ENCODE measurements around the gene SLITRK2.

SLITRK2 gene

DNA sequence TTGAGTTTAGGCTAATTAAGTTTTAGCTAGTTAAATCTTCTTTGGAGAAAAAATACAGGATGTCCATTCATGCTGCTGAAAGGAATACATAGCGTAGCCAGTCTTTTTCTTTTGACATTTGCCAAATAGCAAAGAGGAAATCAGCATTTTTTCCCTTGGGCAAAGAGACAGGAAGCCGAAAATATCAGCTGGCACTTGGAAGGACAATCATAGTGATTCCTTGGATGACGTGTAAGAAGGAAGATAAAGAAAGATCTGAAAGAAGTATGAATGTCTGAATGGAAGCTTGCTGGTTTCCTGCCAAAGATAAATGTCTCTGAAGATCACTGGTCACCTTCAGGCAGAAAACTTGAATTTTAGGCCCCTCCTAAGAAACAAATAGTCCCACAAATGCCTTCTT is 44.2 kb downstream of the SLITRK2 start:
- DNase-seq = no peak

DNA sequence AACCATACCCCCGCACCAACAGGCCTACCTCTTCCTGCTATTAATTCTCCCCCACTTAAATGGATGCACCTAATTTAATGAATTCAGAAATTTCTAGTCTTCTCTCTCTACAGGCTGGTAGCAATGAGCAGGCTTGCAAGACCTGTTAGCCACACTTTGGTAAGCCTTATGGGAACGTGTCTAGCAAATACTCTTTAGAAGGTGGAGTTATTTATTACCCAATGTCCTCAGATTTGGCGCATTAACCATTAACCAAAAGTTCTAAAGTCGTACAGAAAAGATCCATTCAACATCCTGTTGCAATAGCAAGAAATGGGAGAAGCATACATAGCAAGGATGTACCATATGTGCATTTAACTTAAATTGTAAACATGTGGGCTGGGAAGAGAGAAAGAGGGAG is 47.5 kb downstream of the SLITRK2 start:
- no peak for DNase-seq
